Calu3 (cell line): ENCODE measurements around the gene RELCH. TPM values are rescaled to one million over a fixed set of nuclear protein-coding genes. Genes with fewer than 3 reads are reported as not detected.

ENCODE experiments used
- BruUV-seq: library from RNA; stranded (reverse); fragments of 400-500 nt; replicated peaks from 2 replicates; lab custom pipeline; 2021; lab: Mats Ljungman, UMichigan
- CTCF ChIA-PET: fragments of 300-600 bp; sonication (Branson Sonifier 250); formaldehyde crosslinking; loops from one replicate; lab custom pipeline; 2022; ENCODE audit warnings: antibody characterized with exemption; lab: Charles Lee
- DNase-seq: peaks from one replicate; pipeline ENCODE4 v3.0.0; 2022
- H3K27ac Mint-ChIP-seq: one replicate; pipeline ENCODE4 v1.8.0; 2022; ENCODE audit warnings: mixed read lengths; ENCODE audit not compliant: unreplicated experiment
- H3K27me3 Mint-ChIP-seq: one replicate; pipeline ENCODE4 v1.8.0; 2022; ENCODE audit warnings: mixed read lengths; ENCODE audit not compliant: unreplicated experiment
- H3K36me3 Mint-ChIP-seq: one replicate; pipeline ENCODE4 v1.8.0; 2022; ENCODE audit warnings: mild to moderate bottlenecking, moderate library complexity, mixed read lengths; ENCODE audit not compliant: insufficient read depth, unreplicated experiment
- H3K4me1 Mint-ChIP-seq: one replicate; pipeline ENCODE4 v1.8.0; 2022; ENCODE audit warnings: mild to moderate bottlenecking, low read depth, mixed read lengths; ENCODE audit not compliant: unreplicated experiment
- H3K4me3 Mint-ChIP-seq: one replicate; pipeline ENCODE4 v1.8.0; 2022; ENCODE audit warnings: mild to moderate bottlenecking, low read depth, moderate library complexity, mixed read lengths; ENCODE audit not compliant: unreplicated experiment
- H3K9me3 Mint-ChIP-seq: one replicate; pipeline ENCODE4 v1.8.0; 2022; ENCODE audit warnings: low read depth, mixed read lengths; ENCODE audit not compliant: unreplicated experiment
- intact Hi-C: fragments of 100-400 bp; cut with micrococcal nuclease; formaldehyde crosslinking; loops from one replicate; pipeline ENCODE4 v1.10.0; 2022; ENCODE audit not compliant: unreplicated experiment
- total RNA-seq: library from RNA; stranded (reverse); gene quantifications from 2 replicates; pipeline ENCODE4 v1.2.3, GENCODE V29; 2022
- TF ChIP-seq, protein P1 (sequence below): fragments of 200-600 bp; IDR thresholded peaks from one replicate; pipeline ENCODE4 v1.8.0; 2022; ENCODE audit warnings: antibody characterized with exemption; ENCODE audit not compliant: unreplicated experiment

RELCH gene
- total RNA-seq, 1 experiment from 2014 or later: 54.5 TPM

DNA sequence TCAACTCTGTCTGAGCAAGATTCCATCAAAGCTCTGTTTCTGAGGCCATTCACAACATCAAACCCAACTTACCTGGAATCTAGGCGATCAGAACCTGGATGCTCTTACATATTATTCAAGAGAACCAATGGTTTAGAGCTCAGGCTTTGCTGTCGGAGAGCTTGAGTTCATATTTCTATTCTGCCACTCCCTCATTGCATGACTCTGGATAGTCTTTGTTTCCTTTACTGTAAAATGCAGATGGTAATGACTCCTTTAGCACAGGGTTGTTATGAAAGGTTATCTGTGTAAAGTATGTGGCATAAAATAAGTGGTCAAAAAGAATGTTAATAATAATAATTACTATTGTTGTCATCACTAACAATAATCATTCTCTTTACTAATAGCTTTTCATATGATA, 12.6 kb downstream of the RELCH start:
- BruUV-seq: no TSS peak
- CTCF ChIA-PET: interaction anchor here (0.7 to 3.4 kb wide), 6 partner anchors 11 to 51 kb away, joined by 3 to 14 read pairs (median 4); partner anchors contain the start of genes PIGN and RELCH
- Mint-ChIP-seq H3K27ac (peak overlapping the region; percentile 44), H3K4me1 (peaks cover 60% of the 10 kb centered on the region), H3K4me3 (no peak overlapping the region), H3K9me3 (no peaks in the 10 kb centered on the region), H3K36me3 (no peaks in the 10 kb centered on the region), H3K27me3 (no peaks in the 10 kb centered on the region)
- TF ChIP-seq, protein P1, sequence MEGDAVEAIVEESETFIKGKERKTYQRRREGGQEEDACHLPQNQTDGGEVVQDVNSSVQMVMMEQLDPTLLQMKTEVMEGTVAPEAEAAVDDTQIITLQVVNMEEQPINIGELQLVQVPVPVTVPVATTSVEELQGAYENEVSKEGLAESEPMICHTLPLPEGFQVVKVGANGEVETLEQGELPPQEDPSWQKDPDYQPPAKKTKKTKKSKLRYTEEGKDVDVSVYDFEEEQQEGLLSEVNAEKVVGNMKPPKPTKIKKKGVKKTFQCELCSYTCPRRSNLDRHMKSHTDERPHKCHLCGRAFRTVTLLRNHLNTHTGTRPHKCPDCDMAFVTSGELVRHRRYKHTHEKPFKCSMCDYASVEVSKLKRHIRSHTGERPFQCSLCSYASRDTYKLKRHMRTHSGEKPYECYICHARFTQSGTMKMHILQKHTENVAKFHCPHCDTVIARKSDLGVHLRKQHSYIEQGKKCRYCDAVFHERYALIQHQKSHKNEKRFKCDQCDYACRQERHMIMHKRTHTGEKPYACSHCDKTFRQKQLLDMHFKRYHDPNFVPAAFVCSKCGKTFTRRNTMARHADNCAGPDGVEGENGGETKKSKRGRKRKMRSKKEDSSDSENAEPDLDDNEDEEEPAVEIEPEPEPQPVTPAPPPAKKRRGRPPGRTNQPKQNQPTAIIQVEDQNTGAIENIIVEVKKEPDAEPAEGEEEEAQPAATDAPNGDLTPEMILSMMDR: no peak
- DNase-seq: no peak
- intact Hi-C loops: no loop called here

DNA sequence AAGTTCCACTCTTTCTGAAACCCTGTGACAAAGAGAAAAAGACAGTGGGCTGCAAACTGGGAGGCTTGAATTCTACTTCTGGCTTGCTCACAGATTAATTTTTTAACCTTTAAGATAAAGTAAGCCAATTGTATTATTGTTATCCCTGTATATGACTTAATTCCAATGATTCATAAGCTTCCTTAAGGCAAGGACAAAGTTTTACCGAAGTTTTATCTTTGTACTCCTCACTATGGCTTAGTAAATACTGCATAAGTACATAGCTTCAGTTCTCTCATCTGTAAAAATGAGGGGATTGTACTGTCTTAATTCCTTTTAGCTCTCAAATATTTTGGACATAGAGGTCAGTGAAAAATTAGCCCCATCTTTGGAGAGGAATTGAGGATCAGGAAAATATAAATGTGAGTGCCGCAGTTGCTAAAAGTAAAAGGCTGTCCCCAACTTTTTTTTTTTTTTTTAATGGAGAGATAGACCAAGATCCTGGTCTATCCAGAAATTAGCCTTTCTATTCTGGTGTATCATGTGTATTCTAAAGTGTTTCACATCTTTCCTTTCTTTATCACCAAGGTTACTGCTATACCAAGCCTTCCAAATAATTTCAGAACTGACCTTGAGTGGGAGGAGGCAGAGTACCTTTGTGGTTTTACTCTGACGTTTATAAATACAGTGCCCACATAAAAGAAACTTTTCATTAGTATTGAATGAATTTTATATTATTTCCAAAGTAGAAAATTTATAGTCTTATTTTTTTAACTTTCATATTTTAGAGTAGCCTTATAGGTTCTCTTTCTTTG, 13.3 kb downstream of the RELCH start:
- TF ChIP-seq, protein P1: no peak
- Mint-ChIP-seq H3K4me3 (no peak overlapping the region), H3K27me3 (no peaks in the 10 kb centered on the region), H3K36me3 (no peaks in the 10 kb centered on the region), H3K9me3 (no peaks in the 10 kb centered on the region), H3K4me1 (peaks cover 58% of the 10 kb centered on the region), H3K27ac (peak overlapping the region; percentile 44)
- no peak for DNase-seq
- no TSS peak for BruUV-seq
- intact Hi-C loops: no loop called here
- CTCF ChIA-PET: interaction anchor here (0.7 to 3.4 kb wide), 4 partner anchors 10 to 47 kb away, joined by 3 to 14 read pairs (median 4); partner anchors contain the start of genes PIGN and RELCH

DNA sequence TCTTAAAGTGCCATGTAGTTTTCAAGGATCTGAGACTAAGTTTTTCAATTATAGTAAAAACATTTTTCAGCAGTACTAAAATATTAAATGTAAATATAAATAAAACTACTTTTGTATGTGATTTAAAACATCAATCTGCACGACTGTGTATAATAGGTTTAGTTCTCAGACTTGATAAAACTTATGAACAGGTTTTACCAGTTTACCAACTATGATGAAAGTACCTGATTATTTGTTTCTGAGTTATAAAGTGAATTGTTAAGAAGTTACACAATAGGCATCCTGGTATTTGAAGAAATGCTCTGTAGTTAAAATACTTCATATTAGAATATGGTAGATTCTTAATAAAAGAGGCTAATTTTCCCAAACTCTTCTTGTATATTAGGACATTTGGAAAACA, 14.8 kb downstream of the RELCH start:
- CTCF ChIA-PET: interaction anchor here (0.5 to 0.6 kb wide), 2 partner anchors 13 to 620 kb away, joined by 4 read pairs; no protein-coding TSS in a partner anchor
- H3K9me3 Mint-ChIP-seq: no peaks in the 10 kb centered on the region
- peak overlapping the region; percentile 67 for H3K27ac Mint-ChIP-seq
- peaks cover 46% of the 10 kb centered on the region for H3K4me1 Mint-ChIP-seq
- H3K36me3 Mint-ChIP-seq: no peaks in the 10 kb centered on the region
- TF ChIP-seq, protein P1: no peak
- BruUV-seq: no TSS peak
- intact Hi-C loops: no loop called here
- DNase-seq: no peak
- no peaks in the 10 kb centered on the region for H3K27me3 Mint-ChIP-seq
- H3K4me3 Mint-ChIP-seq: no peak overlapping the region

DNA sequence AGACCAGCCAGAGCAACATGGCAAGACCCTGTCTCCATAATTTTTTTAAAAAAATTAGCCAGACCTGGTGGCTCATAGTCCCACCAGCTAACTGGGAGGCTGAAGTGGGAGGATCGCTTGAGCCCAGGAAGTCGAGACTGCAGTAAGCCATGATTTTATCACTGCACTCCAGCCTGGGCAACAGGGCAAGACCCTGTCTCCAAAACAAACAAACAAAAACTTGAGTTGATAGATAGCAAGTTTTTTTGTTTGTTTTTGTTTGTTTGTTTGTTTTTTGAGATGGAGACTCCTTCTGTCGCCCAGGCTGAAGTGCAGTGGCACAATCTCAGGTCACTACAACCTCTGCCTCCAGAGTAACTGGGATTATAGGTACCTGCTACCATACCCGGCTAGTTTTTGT, 18.8 kb downstream of the RELCH start:
- Mint-ChIP-seq H3K27ac (no peak overlapping the region), H3K27me3 (no peaks in the 10 kb centered on the region)
- intact Hi-C loops: no loop called here

More for the DNA sequence above, 18.8 kb downstream of the RELCH start:
- TF ChIP-seq, protein P1: no peak
- CTCF ChIA-PET: no interaction called here
- no peak overlapping the region for H3K4me3 Mint-ChIP-seq
- peaks cover 4% of the 10 kb centered on the region for H3K9me3 Mint-ChIP-seq
- no TSS peak for BruUV-seq
- H3K4me1 Mint-ChIP-seq: peaks cover 27% of the 10 kb centered on the region
- H3K36me3 Mint-ChIP-seq: no peaks in the 10 kb centered on the region
- no peak for DNase-seq
